Retina (tissue), 1 donor: ENCODE data around the gene CTNND1.
A peak's percentile ranks its signal among the peaks of the same experiment; 100 is the strongest.
"Not testable (repeated sequence)": the region's sequence is repeated elsewhere in the genome, so short reads cannot be mapped to it uniquely, and the experiment has no call there.

Source experiments
- DNase-seq: peaks from one replicate; pipeline ENCODE4 v3.0.0-alpha.2; 2016

The CTNND1 gene

DNA sequence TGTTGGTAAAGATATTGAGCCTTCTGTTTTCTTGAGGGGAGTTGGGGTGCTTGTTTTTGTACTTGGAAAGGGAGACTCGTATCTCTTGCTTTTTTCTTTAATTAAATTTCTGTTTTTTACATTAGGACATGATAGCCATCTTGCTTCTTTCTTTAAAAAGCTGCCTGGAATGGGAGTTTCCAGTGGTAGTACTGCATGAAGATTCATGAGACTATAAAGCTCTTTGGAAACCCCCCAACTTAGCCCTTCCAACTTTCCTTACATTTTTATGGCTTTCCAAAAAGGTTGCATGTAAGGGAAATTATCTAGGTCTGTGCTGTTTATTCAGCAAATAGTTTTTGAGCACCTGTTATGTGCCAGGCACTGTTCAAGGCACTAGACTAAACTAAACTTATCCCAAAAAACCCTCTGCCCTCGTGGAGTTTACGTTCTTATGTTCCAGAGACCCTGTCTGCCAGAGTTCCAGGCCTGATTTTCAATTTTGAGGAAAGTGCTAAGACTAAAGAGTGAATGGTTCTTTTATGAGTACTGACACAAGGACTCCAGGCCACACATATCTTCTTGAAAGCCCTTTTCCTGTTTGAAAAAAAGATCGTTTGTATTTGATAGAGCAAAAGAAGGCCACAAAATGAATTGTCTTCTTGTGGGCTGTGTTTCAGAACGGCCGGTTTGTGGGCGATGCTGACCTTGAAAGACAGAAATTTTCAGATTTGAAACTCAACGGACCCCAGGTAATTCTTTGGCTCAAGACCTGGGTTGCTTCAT, 31.9 kb downstream of the CTNND1 start:
- DNase-seq: no peak

DNA sequence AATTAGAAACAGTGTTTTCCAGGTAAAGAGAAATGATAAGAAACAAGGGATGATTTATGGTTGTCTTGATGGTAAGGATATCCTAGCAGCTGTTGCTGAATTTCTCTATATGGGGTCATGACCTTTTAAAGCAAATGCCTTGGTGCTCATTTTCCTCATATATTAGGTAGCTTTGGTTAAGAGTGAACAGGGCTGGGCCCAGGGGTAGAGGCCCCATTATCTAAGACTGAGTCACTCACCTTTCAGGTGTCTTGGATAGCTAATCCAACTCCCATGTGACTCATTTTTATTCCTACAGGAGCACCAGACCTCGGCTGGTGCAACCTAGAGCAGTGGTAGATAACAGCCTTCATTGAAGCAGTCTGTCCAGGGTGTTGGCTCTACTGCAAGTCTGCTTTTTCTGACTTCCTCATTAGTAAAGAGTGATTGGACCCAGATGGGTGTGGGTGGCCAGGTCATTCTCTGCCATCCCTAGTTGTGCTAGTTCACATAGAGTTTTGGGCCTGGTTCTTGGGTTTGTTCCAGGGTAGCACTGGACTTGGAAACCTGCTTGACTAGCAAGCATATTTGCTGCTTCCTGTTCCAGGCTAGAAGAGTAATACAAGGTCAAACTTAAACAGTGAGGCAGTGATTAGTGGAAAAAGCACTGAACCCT, 37.4 kb downstream of the CTNND1 start:
- no peak for DNase-seq

DNA sequence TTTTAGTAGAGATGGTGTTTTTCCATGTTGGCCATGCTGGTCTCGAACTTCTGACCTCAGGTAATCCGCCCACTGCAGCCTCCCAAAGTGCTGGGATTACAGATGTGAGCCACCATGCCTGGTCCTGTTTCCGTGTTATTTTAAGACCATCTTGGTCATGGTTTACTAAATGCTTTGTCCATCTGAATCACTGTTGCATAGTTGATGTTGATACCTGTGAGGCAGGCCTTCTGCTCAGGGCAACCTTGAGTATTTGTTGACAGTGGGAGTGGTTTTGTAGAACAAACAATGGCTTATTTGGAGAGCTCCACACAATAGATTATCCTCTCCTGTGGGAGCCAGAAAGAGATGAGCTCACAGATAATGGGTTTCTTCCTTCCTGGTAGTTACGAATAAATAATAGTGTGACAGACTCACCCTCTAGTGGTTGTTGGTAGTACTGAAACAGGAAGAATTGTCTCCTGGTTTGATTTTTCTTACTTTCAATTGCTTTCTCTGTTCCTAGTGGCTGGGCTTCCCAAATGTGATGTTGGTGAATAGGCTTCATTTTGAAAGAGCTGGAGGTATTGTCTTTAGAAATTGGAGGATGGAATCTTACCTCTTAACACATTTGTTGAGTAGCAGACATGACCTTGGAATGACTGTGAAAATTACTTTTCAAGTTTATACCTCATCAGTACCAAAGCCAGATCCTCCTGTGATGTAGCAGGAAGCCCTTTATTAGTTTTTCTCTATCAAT, 39.0 kb downstream of the CTNND1 start:
- DNase-seq: peak; percentile 71

DNA sequence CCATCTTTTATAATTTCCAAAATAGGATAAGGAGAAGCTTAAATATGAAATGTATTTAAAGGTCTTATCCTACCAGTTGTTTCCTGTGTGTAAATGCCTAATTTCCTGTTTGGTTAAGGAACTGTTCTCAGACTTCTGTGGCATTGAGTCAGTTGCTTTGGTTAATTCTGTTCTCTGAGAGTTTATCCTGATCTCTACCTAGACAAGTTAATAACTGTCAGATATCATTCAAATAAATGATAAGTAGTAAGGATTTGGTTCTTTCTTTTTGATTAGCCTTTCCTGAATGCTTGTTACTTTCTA, 39.5 kb downstream of the CTNND1 start:
- no peak for DNase-seq

DNA sequence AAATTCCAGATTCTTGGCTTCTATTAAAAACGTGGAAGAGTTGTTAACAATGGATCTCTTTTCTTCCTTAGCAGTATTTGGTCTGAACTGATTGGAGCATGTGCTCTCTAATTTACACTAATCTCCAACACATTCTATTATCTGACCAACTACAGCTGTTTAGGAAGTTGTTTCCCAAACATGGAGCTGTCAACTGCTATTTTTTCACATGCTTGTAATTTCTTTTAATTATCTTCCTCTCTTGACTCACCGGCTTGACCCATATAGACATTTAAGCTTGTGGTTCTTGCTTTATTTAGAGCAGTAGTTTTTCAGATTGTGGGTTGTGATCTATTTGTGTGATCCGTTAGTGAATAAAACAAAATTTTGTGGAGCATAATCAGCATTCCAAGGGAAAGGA, 40.8 kb downstream of the CTNND1 start:
- no peak for DNase-seq

DNA sequence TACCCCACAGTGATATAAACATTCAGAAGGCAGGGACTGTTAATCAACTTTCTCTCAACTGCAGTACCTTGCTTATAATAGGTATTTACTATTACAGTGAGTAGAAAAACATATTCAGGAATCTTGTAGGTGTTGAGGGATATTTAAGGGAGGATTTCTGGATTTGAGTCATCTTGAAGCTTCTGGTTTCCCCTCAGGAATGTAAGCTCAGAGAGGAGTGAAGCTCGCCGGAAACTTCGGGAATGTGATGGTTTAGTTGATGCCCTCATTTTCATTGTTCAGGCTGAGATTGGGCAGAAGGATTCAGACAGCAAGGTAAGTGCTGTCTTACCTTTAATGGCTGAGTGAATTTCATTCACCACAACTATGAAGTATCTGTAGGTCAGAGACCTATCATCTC, 42.9 kb downstream of the CTNND1 start:
- no peak for DNase-seq

DNA sequence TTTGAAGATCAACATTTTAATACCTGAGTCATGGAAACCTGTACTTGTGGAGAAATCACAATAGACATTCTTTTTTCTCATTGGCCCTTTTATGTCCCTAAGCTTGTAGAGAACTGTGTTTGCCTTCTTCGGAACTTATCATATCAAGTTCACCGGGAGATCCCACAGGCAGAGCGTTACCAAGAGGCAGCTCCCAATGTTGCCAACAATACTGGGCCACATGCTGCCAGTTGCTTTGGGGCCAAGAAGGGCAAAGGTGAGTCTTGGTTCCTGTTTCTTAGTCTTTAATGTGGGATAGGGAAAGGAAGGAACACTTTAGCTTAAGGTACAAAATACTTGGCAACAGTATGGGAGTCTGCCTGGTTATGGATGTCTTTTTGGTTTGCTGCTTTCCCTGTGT, 44.2 kb downstream of the CTNND1 start:
- DNase-seq: no peak

DNA sequence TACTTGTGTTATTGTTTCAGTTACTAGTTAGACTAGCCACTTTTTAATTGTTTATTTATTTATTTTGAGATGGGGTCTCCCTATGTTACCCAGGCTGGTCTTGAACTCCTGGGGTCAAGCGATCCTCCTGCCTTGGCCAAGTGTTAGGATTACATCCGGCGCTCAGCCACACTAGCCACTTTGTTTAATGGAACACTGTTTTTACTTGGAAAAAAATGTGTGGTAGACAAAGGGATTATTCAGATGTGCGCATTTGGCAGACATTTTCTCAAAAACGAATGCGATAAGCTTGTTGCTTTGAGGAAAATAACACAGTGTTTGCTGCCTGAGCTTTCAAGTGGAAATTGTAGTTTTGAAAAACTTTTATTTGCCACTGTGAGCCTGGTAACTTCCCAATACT, 51.0 kb downstream of the CTNND1 start:
- no peak for DNase-seq

DNA sequence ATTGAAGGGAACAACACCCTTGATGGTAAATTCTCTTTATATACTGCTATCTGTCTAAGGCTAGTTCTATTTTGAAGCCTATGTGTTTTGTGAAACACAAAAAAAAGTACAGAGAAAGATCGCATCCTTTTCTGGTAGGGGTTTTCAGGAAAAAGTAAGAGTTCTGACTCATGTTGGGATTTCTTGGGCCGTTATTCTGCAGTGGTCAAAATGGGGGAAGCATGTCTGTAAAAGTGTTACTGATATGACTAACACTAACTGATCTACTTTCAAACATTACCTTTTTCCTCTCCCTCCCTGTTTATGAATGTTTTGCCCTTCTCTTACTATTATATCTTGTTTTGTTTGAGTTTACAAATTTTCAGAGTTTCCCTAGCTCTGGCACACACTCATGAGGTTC, 53.9 kb downstream of the CTNND1 start:
- no peak for DNase-seq

DNA sequence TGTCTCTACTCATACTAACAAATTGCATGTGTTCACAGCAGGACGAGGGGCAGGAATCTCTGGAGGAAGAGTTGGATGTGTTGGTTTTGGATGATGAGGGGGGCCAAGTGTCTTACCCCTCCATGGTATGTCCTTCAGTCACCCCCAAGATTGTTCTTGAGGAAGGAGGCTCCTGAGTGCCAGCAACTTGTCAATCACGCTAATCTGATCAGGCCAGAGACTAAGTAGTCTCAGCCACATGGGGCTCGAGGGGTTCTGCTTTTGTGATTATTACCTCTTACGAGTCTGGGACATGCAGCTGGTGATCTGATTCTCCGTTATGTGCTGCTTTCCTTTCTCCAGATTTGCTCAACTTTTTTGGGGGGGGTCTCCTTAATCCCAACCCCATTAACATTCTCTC, 54.3 kb downstream of the CTNND1 start:
- no peak for DNase-seq

DNA sequence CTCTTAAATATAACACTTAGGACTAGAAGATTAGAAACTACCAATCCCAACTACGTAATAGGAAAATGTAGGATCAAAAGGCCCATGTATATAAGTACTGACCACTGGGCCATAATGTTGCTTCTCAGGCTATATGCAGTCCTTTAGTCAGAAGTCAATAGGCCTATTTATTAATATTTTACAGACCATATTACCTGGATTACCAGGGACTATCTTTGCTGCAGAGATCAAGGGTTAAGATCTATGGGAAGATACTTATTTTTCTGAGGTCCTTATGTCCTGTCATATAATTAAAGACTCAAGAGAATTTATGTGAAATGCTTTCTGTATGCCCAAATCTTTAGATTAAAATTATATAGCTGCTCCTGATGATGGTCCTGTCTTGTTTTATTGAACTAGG, 57.2 kb downstream of the CTNND1 start:
- no peak for DNase-seq

DNA sequence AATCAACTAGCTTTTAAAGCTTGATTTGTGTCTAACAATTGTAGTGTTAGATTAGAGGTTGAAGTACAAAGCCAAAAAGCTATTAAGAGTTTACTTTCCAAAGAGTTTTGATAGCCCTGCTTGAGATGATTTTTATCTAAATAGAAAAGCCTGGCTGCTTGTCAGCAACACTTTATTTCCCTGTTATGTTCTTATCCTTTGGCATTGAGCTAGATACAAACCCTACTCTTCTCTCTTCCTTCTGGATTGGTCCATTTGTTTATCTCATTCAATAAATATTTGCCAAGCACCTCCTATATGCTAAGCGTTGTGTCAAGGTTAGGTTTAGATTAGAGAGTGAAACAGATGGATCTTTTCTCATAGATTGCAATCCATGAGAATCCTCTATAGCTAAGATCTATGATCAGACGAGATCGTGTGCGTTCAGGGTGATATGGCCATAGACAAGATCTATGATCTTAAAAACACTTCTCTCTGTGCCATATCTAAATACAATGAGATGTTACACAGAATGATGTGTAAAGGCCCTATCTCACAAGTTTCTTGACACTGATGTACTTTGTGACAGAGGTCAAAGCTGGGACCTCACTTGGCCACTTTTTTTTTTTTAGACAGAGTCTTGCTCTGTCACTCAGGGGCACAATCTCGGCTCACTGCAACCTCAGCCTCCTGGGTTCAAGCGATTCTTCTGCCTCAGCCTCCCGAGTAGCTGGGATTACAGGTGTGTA, 57.8 kb downstream of the CTNND1 start:
- DNase-seq: no peak

DNA sequence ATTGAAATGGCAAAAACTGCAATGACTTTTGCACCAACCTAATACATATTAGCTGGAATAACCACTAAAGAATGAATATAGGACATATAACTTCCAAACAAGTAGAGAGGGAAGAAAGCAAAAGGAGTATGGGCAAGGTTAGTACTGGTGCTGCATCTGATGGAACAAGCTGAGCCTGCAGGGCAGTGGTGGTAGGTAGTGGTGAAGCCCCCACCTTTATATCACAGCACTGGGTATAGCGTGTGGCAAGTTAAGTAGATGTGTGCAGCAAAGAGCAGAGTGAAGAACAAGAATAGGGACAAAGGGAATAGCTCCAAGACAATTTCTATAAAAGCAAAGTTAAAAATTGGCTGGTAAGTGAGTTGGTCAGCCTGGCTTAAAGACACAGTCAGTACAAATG, 62.3 kb downstream of the CTNND1 start:
- no peak for DNase-seq

DNA sequence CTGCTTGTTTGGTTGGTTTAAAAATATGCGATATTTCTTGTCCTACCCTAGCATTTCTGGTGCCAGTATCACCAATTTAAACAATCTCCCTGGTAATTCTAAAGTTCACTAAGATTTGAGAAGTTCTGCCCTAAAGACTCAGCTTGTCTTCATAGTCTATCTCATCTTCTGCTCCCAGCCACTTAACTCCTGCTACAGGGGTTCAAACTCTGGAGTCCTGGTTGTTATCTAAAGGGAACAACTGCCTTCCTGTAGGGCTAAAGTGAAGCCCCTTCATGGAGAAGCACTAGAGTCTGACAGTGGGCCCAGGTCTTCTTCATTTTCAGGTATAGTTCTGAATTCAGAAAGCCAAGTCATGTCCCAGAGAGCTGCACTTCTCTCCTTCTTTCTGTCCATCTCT, 73.2 kb downstream of the CTNND1 start:
- no peak for DNase-seq

DNA sequence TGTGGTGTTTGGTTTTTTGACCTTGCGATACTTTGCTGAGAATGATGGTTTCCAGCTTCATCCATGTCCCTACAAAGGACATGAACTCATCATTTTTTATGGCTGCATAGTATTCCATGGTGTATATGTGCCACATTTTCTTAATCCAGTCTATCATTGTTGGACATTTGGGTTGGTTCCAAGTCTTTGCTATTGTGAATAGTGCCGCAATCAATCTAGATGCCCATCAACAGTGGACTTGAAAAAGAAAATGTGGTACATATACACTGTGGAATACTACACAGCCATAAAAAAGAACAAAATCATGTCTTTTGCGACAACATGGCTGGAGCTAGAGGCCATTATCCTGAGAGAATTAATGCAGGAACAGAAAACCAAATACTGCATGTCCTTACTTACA, 77.0 kb downstream of the CTNND1 start:
- not testable (repeated sequence) for DNase-seq

DNA sequence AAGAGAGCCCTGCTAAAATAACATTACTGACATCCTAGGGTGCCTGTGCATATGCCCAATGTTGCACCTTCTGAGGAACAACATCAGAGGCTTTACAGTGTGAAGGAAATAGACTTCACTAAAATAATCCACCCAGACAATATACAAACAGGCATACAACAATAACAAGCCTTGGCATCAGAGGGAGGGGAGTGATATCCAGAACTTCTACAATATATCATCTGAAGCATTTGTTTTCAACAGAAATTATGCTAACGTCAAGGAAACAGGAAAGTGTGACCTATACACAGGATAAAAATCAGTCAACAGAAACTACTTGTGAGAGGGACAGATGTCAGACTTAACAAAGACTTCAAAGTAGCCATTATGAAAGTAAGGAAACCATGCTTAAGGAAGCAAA, 81.3 kb downstream of the CTNND1 start:
- no peak for DNase-seq

DNA sequence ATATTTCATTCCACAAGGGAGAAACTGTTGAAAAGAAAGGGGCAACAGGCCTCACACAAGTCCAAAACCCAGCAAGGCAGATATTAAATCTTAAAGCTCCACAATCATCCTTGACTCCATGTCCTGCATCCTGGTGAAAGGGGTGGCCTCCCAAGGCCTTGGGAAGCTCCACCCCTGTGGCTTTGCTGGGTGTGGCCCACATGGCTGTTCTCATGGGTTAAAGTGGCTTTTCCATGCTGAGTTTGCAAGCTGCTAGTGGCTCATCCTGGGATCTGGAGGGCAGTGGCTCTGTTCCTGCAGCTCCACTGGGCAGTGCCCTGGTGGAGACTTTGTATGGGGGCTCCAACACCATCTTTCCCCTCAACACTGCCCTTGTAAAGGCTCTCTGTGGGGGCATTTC, 106.4 kb downstream of the CTNND1 start:
- DNase-seq: no peak

DNA sequence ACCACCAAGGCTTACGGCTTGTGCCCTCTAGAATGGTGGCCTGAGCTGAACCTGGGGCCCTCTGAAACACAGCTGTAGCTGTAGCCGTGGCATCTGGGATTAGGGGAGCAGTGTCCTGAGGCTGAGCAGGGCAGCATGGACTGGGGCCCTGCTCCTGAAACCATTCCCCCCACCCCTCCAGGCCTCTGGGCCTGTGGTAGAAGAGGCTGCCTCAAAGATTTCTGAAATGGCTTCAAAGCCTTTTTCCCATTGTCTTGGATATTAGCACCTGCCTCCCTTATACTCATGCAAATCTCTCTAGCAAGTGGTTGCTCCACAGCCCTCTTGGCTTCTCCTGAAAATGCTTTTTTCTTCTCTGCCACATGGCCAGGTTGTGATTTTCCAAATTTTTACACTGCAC, 106.9 kb downstream of the CTNND1 start:
- no peak for DNase-seq
